Small intestine (tissue), 4 donors: Measurements from ENCODE around the gene TERT. TPM values are rescaled to one million over a fixed set of nuclear protein-coding genes. Genes with fewer than 3 reads are reported as not detected.

ENCODE experiments used
- polyA plus RNA-seq, 4 donors: library from polyadenylated mRNA; stranded (reverse) in 3 of 4; unstranded in 1 of 4; fragments of 200-250 nt in 3 of 4; fragments of 120-200 nt in 1 of 4; gene quantifications; one replicate each; pipeline versions ENCODE4 v1.2.1 to v1.2.3, GENCODE V29; 2013
- donor health status: healthy with polysubstance abuse.
- donor health status: Bipolar disorder and iron deficiency.
- donor health status: healthy.

Gene TERT
- polyA plus RNA-seq, 4 donors, result 0.54 to 4.2 (median 1.4) TPM; not detected in 1

Other genes starting within 250 kb of the TERT start
- gene SLC12A7, start 183.0 kb downstream of the TERT start, polyA plus RNA-seq, result 10 to 100 TPM; 32.7 to 79.9 (median 44.5) TPM
- gene SLC6A19, start 93.5 kb downstream of the TERT start, polyA plus RNA-seq, result 100 to 1,000 TPM in 3 of 4 donors, 10 to 100 TPM in 1; 56.3 to 199 (median 166) TPM
- under 1 TPM in 2 of 4 donors, not detected in 2; 0.04 TPM for gene SLC6A18, start 69.7 kb downstream of the TERT start, polyA plus RNA-seq
- gene CLPTM1L, start 50.0 kb upstream of the TERT start, polyA plus RNA-seq, result 10 to 100 TPM; 45.8 to 99.7 (median 75.6) TPM
- under 1 TPM in 2 of 4 donors, not detected in 2; 0.03 to 0.30 TPM for gene SLC6A3, start 150.4 kb upstream of the TERT start, polyA plus RNA-seq
- 10 to 100 TPM in 1 of 4 donors, 1 to 10 TPM in 3; 4.5 to 22.3 (median 7.5) TPM for gene LPCAT1, start 228.9 kb upstream of the TERT start, polyA plus RNA-seq